22Rv1 (cell line): ENCODE data around the gene LRRTM4.

Experiments used
- CTCF ChIP-seq: fragments of 450-650 bp; IDR thresholded peaks from 2 replicates; pipeline ENCODE4 v1.5.1; 2017; ENCODE audit warnings: mild to moderate bottlenecking
- ZFX ChIP-seq: fragments of 450-650 bp; IDR thresholded peaks from 2 replicates; pipeline ENCODE4 v1.6.1; 2017; ENCODE audit warnings: antibody characterized with exemption, borderline replicate concordance

- TF ChIP-seq CTCF: no peak
- no peak for TF ChIP-seq ZFX
Measured at GRCh38 chr2:76763276-76763675, 758.9 kb downstream of the LRRTM4 start.
